ENCODE measurements around the gene PRAC2.

PRAC2 gene

DNA sequence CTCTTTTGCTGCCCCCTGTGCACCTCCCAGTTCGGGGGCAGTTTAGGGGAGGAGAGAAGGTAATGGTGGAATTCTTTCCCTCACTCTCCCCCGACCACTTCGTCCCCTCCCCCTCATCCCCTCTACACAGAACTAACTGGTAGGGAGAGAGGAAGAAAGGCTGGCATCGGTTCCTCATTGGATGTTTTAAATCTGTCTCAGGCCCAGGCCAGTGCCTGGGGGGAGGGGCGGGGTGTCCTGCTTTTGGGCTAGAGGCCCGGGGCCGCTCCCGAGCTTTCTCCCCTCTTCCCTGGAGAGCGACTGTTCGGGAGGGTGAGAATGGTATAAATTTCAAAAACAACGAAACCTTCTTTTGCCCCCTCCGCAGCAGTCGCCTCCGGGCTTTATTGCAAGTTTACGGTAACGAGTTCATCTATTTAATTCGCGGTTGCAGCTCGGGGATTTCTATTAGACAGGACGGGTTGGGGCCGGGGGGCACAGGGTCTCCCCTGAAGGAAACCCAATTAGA, at the start of gene PRAC2:
Gene PRAC2 (plus strand): TSS at position 271 of the 508 bp plus-strand sequence. CDS start 1,226 bp downstream, outside the sequence.
- Histone ChIP-seq H3K36me3 (ENCODE audit: insufficient read depth, low read length) (no peaks in the 10 kb centered on the region), H3K9me3 (ENCODE audit: low read length) (no peaks in the 10 kb centered on the region), H3K4me3 (ENCODE audit: low read depth in 1 of 2, low read length in 2 of 2) (no peak within 1 kb of the TSS), H3K27me3 (ENCODE audit: control insufficient read depth in 1 of 2, insufficient read depth in 2 of 2, low read length in 2 of 2) (peaks cover 94 to 99% of the 10 kb centered on the region in 2 donors), H3K4me1 (ENCODE audit: insufficient read depth, low read length) (peaks cover 30% of the 10 kb centered on the region), H3K27ac (ENCODE audit: low read depth, low read length) (no peak within 1 kb of the TSS), H3K9ac (ENCODE audit: low read length) (no peak within 1 kb of the TSS)

DNA sequence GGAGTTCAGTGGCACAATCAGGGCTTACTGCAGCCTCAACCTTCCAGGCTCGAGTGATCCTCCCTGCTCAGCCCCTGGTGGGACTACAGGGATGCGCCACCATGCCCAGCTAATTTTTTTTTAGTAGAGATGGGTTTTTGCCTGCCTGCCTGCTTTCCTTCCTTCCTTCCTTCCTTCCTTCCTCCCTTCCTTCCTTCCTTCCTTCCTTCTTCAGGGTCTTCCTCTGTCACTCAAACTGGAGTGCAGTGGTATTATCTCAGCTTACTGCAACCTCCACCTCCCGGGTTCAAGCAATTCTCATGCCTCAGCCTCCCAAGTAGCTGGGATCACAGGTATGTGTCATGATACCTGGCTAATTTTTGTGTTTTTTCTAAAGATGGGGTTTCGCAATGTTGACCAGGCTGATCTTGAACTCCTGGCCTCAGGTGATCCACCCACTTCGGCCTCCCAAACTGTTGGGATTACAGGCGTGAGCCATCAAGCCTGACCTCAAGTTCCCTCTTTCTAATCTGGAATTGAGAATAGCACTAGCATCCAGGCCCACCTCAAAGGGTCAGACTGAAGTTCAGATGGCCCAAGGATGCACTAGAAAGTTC, 45.9 kb upstream of the PRAC2 start:
- Histone ChIP-seq H3K9ac (ENCODE audit: low read length) (no peak overlapping the region), H3K27ac (ENCODE audit: low read depth, low read length) (no peak overlapping the region), H3K27me3 (ENCODE audit: control insufficient read depth in 1 of 2, insufficient read depth in 2 of 2, low read length in 2 of 2) (peaks cover 6 to 26% of the 10 kb centered on the region in 2 donors), H3K36me3 (ENCODE audit: insufficient read depth, low read length) (no peaks in the 10 kb centered on the region), H3K4me3 (ENCODE audit: low read depth in 1 of 2, low read length in 2 of 2) (no peak overlapping the region), H3K9me3 (ENCODE audit: low read length) (no peaks in the 10 kb centered on the region), H3K4me1 (ENCODE audit: insufficient read depth, low read length) (peaks cover 3% of the 10 kb centered on the region)

DNA sequence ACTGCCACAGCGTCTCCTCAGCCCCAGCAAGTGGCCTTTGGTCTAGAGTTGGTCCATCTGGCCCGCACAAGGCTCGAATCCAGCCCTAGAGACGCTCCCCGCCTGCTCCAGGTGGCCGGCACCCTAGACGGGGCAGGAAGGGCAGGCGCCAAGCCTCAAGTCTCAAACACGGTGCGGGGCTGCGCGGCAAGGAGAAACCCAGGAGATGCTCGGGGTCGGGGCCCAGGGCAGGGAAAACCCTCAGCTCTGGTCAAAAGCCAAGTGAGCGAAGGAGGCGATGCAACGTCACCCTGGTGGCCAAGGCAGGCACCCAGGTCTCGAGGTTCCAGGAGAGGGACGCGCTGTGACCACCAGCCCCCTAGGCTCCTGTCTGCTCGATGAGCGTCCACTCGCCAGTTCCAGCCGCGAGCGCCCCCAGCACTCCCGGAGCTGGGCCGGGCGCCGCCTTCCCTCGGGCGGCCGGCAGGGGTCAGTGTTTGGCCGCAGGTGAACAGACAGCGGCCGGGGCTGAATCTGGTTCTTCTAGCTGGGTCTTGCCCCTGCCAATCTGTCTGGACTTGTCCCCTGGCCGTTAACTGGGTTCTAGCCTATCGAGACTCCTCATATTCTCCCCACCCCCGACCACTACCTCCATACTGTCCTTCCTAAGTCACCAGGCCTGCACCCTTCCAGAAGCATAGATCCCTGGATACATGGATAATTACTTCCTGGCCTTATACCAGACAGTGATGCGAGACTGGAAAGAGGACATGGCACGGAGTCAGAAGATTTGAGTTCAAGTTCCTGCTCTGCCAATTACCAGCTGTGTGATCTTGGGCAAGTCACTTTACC, 44.6 kb upstream of the PRAC2 start:
- Histone ChIP-seq H3K9ac (ENCODE audit: low read length) (no peak overlapping the region), H3K4me1 (ENCODE audit: insufficient read depth, low read length) (no peaks in the 10 kb centered on the region), H3K27ac (ENCODE audit: low read depth, low read length) (no peak overlapping the region), H3K4me3 (ENCODE audit: low read depth in 1 of 2, low read length in 2 of 2) (no peak overlapping the region), H3K36me3 (ENCODE audit: insufficient read depth, low read length) (no peaks in the 10 kb centered on the region), H3K27me3 (ENCODE audit: control insufficient read depth in 1 of 2, insufficient read depth in 2 of 2, low read length in 2 of 2) (peaks cover 6 to 26% of the 10 kb centered on the region in 2 donors), H3K9me3 (ENCODE audit: low read length) (no peaks in the 10 kb centered on the region)

DNA sequence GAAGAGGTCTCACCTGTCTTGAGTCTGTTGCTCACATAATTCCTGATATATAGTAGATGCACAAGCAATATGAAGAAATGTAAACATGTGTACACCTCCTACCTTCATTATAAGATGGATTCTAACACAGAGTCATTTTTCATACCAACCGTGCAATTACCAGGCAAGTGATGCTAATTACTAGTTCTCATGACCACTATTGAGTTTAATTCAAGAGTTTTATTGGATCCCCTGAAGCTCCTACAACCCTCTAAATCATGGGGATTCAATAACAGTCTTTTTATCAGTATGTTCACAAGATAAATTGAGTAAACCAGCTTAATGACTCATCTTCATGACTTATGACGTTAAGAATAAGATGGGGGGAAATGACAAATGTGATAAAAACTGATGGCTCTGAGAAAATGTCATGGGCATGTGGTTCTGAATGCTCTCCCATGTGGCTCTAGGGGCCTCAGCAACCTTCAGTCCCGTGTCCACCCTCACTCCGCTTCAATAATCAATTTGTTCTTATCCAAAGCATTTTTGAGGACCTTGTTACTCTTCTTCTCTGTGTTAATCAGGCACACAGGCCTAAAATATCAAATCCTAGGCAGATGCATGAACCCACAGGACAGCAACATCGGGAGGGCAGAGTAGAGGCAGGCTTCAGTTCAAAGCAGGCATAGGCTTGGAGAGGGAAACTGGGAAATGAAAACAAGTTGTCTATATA, 43.4 kb upstream of the PRAC2 start:
- Histone ChIP-seq H3K27me3 (ENCODE audit: control insufficient read depth in 1 of 2, insufficient read depth in 2 of 2, low read length in 2 of 2) (peaks cover 6 to 26% of the 10 kb centered on the region in 2 donors), H3K9me3 (ENCODE audit: low read length) (no peaks in the 10 kb centered on the region), H3K36me3 (ENCODE audit: insufficient read depth, low read length) (no peaks in the 10 kb centered on the region), H3K27ac (ENCODE audit: low read depth, low read length) (no peak overlapping the region), H3K4me1 (ENCODE audit: insufficient read depth, low read length) (no peaks in the 10 kb centered on the region), H3K9ac (ENCODE audit: low read length) (no peak overlapping the region), H3K4me3 (ENCODE audit: low read depth in 1 of 2, low read length in 2 of 2) (no peak overlapping the region)

DNA sequence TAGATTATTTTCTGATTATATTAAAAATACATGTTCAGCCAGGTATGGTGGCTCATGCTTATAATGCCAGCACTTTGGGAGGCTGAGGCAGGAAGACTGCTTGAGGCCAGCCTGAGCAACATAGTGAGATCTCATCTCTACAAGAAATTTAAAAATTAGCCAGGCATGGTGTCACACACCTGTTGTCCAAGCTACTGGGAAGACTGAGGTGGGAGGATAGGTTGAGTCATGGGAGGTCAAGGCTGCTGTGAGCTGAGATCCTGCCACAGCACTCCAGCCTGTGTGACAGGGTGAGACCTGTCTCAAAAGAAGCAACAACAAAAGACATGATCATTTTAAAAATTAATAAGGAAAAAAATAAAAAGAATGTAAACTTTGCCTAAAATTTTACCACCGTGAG, 41.4 kb upstream of the PRAC2 start:
- H3K9ac ChIP-seq (ENCODE audit: low read length), result no peak overlapping the region
- H3K27me3 ChIP-seq (ENCODE audit: control insufficient read depth in 1 of 2, insufficient read depth in 2 of 2, low read length in 2 of 2), result peaks cover 6 to 26% of the 10 kb centered on the region in 2 donors
- H3K27ac ChIP-seq (ENCODE audit: low read depth, low read length), result no peak overlapping the region
- no peaks in the 10 kb centered on the region for H3K4me1 ChIP-seq (ENCODE audit: insufficient read depth, low read length)
- no peaks in the 10 kb centered on the region for H3K9me3 ChIP-seq (ENCODE audit: low read length)
- no peaks in the 10 kb centered on the region for H3K36me3 ChIP-seq (ENCODE audit: insufficient read depth, low read length)
- H3K4me3 ChIP-seq (ENCODE audit: low read depth in 1 of 2, low read length in 2 of 2), result no peak overlapping the region

DNA sequence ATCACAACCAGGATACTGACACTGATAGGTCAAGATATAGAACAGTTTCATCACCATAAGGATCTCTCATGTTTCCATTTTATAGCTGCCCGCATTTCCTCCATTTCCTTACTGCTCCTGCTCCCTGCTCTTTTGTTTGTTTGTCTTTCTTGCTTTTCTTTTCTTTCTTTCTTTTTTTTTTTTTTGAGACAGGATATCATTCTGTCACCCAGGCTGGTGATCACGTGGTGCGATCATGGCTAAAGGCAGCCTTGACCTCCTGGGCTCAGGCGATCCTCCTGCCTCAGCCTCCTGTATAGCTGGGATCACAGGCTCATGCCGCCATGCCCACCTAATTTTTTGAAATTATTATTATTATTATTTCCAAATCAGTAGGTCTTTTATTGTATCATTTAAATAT, 32.3 kb upstream of the PRAC2 start:
- no peaks in the 10 kb centered on the region for H3K27me3 ChIP-seq (ENCODE audit: control insufficient read depth in 1 of 2, insufficient read depth in 2 of 2, low read length in 2 of 2)
- no peak overlapping the region for H3K4me3 ChIP-seq (ENCODE audit: low read depth in 1 of 2, low read length in 2 of 2)
- no peaks in the 10 kb centered on the region for H3K4me1 ChIP-seq (ENCODE audit: insufficient read depth, low read length)
- H3K9ac ChIP-seq (ENCODE audit: low read length), result no peak overlapping the region
- H3K9me3 ChIP-seq (ENCODE audit: low read length), result no peaks in the 10 kb centered on the region
- no peak overlapping the region for H3K27ac ChIP-seq (ENCODE audit: low read depth, low read length)
- no peaks in the 10 kb centered on the region for H3K36me3 ChIP-seq (ENCODE audit: insufficient read depth, low read length)

DNA sequence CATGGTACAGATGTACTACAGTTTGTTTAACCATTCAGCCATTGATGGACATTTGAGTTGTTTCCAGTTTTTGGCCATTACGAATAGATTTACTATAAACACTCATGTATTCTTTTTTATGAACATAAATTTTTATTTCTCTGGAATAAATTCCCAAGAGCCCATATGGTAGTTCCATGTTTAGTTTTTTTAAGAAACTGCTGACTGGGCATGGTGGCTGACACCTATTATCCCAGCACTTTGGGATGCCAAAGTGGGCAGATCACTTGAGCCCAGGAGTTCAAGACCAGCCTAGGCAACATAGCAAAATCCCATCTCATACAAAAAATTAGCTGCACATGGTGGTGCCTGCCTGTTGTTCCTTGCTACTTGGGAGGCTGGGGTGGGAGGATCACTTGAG, 30.9 kb upstream of the PRAC2 start:
- Histone ChIP-seq H3K36me3 (ENCODE audit: insufficient read depth, low read length) (no peaks in the 10 kb centered on the region), H3K27me3 (ENCODE audit: control insufficient read depth in 1 of 2, insufficient read depth in 2 of 2, low read length in 2 of 2) (no peaks in the 10 kb centered on the region), H3K27ac (ENCODE audit: low read depth, low read length) (no peak overlapping the region), H3K9me3 (ENCODE audit: low read length) (no peaks in the 10 kb centered on the region), H3K9ac (ENCODE audit: low read length) (no peak overlapping the region), H3K4me1 (ENCODE audit: insufficient read depth, low read length) (no peaks in the 10 kb centered on the region), H3K4me3 (ENCODE audit: low read depth in 1 of 2, low read length in 2 of 2) (no peak overlapping the region)

DNA sequence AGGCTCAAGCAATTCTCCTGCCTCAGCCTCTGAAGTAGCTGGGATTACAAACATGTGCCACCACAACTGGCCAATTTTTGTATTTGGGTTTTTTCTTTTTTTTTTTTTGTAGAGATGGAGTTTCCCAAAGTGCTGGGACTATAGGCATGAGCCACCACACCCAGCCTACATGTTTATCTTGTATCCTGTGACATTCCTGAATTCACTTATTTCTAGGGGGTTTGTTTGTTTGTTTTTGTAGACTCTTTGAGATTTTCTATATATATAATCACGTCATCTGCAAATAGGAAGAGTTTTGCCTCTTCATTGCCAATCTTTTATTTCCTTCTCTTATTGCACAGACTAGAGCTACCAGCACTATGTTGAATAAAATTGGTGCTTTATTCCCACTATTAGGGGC, 29.8 kb upstream of the PRAC2 start:
- no peaks in the 10 kb centered on the region for H3K27me3 ChIP-seq (ENCODE audit: control insufficient read depth in 1 of 2, insufficient read depth in 2 of 2, low read length in 2 of 2)
- H3K36me3 ChIP-seq (ENCODE audit: insufficient read depth, low read length), result no peaks in the 10 kb centered on the region
- H3K9ac ChIP-seq (ENCODE audit: low read length), result no peak overlapping the region
- H3K4me3 ChIP-seq (ENCODE audit: low read depth in 1 of 2, low read length in 2 of 2), result no peak overlapping the region
- H3K4me1 ChIP-seq (ENCODE audit: insufficient read depth, low read length), result no peaks in the 10 kb centered on the region
- no peak overlapping the region for H3K27ac ChIP-seq (ENCODE audit: low read depth, low read length)
- no peaks in the 10 kb centered on the region for H3K9me3 ChIP-seq (ENCODE audit: low read length)

DNA sequence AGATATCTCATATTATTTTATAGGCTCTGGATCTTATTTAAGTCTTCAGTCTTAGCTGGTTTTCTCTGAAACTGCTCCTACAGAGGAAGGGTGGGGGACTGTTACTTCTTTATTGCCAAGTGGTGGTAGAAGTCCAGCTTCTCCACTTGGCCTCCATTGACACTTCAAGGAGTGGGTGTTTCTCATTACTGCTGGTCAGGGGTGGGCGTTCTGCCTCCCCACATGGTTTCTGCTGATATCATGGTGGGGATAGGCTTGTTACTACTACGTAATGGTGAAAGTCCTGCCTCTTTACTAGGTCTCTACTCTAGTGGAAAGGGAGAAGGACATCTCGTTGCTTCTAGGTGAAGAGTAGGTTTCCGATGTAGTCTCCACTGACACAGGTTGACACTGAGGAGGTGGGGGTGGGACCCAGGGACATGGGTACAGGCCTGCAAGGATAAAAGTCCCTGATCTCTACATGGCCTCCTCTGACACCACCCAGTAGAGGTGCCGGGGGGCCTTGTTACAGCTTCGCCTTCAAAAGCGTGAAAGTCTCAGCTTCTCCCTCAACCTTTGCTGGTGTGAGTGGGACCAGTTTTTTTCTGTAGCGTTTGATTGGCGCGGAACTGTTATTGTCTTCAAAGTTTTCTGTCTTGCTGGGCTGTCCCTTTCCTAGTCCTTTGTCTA, 21.0 kb upstream of the PRAC2 start:
- Histone ChIP-seq H3K27me3 (ENCODE audit: control insufficient read depth in 1 of 2, insufficient read depth in 2 of 2, low read length in 2 of 2) (peaks cover 0 to 12% of the 10 kb centered on the region in 2 donors), H3K9ac (ENCODE audit: low read length) (no peak overlapping the region), H3K4me1 (ENCODE audit: insufficient read depth, low read length) (no peaks in the 10 kb centered on the region), H3K27ac (ENCODE audit: low read depth, low read length) (no peak overlapping the region), H3K4me3 (ENCODE audit: low read depth in 1 of 2, low read length in 2 of 2) (no peak overlapping the region), H3K36me3 (ENCODE audit: insufficient read depth, low read length) (no peaks in the 10 kb centered on the region), H3K9me3 (ENCODE audit: low read length) (no peaks in the 10 kb centered on the region)

DNA sequence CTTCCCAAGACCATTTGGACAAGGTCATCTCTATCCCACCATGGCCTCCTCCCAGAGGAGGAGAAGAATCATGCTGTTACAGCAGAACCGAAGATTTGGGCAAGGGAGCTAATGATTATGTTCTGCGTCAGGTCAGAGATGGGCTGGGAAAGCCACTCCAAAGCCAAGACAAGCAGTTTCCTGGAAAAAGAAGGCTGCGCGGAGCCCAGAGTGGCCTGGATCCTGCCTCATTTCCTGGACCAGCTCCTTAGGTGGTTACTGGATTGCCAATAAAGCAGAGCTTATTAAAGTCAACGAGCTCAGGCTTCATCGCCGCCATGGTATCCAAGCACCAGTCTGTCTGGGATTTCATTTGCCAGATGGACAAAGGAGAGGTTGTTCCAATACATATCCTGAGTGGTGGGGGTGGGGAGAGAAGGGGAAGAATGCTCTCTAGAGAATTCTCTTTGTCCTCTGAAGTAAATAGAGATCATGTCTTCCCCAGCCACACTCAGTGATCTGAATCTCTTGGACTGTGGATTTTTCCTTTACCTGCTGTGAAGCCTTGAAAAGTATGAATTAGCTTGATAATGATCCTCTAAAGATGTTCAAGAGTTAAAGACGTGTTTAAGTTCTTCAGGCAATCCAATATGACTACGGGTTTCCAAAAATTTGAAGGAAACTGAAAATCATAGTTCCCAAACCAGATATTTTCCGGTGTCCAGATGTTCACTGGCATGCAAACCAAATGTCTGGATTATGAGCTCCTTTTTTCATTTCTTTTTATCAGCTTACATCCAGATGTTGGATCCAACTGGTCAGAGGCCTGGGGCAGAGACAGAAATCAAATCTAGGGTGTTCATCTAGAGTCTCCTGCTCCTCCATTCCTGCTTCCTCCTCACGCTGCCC, 18.4 kb upstream of the PRAC2 start:
- no peak overlapping the region for H3K4me3 ChIP-seq (ENCODE audit: low read depth in 1 of 2, low read length in 2 of 2)
- H3K9me3 ChIP-seq (ENCODE audit: low read length), result no peaks in the 10 kb centered on the region
- H3K9ac ChIP-seq (ENCODE audit: low read length), result no peak overlapping the region
- no peaks in the 10 kb centered on the region for H3K4me1 ChIP-seq (ENCODE audit: insufficient read depth, low read length)
- peaks cover 0 to 12% of the 10 kb centered on the region in 2 donors for H3K27me3 ChIP-seq (ENCODE audit: control insufficient read depth in 1 of 2, insufficient read depth in 2 of 2, low read length in 2 of 2)
- H3K36me3 ChIP-seq (ENCODE audit: insufficient read depth, low read length), result no peaks in the 10 kb centered on the region
- no peak overlapping the region for H3K27ac ChIP-seq (ENCODE audit: low read depth, low read length)
